Common myeloid progenitor, CD34-positive (primary cell): Measurements from ENCODE around the gene MVD.

Experiments used
- CTCF ChIA-PET: fragments of 350-600 bp; sonication (Branson Sonifier 250); formaldehyde crosslinking; loops from one replicate; lab custom pipeline; 2021; ENCODE audit warnings: antibody characterized with exemption; lab: Charles Lee
- POLR2A ChIA-PET: fragments of 350-600 bp; sonication (Branson Sonifier 250); formaldehyde crosslinking; loops from one replicate; lab custom pipeline; 2021; ENCODE audit warnings: antibody characterized with exemption; lab: Charles Lee
- DNase-seq, 3 donors: peaks; one replicate each; pipeline versions ENCODE4 v3.0.0 to v3.0.0-alpha.2; 2013
- H3K27ac ChIP-seq, 2 experiments: 1 replicate in 1 of 2; 2 replicates in 1 of 2; pipeline ENCODE4 v1.7.0; 2013; ENCODE audit warnings: inconsistent platforms in 2 of 2, low read length in 2 of 2, mild to moderate bottlenecking in 2 of 2, low read depth in 1 of 2, moderate library complexity in 1 of 2; ENCODE audit not compliant: severe bottlenecking in 2 of 2, insufficient read depth in 1 of 2, poor library complexity in 1 of 2
- H3K27me3 ChIP-seq, 5 experiments: replicated peaks in 2 of 5; 1 replicate in 3 of 5; 2 replicates in 2 of 5; pipeline versions ENCODE4 v1.6.1 to v1.7.0; 2013; ENCODE audit warnings: low read length in 4 of 5, mild to moderate bottlenecking in 2 of 5, moderate library complexity in 2 of 5, inconsistent platforms in 1 of 5; ENCODE audit not compliant: insufficient read depth in 5 of 5, control insufficient read depth in 4 of 5
- H3K36me3 ChIP-seq, 4 experiments: 1 replicate in 2 of 4; 2 replicates in 2 of 4; pipeline versions ENCODE4 v1.6.1 to v1.7.0; 2013; ENCODE audit warnings: low read length in 3 of 4, control low read depth in 1 of 4, mild to moderate bottlenecking in 1 of 4; ENCODE audit not compliant: control insufficient read depth in 4 of 4, insufficient read depth in 4 of 4
- H3K4me1 ChIP-seq, 4 experiments: 1 replicate in 3 of 4; 2 replicates in 1 of 4; pipeline versions ENCODE4 v1.6.1 to v1.7.1; 2013; ENCODE audit warnings: low read length in 3 of 4, mild to moderate bottlenecking in 3 of 4, control low read depth in 1 of 4, inconsistent platforms in 1 of 4, moderate library complexity in 1 of 4; ENCODE audit not compliant: control insufficient read depth in 4 of 4, insufficient read depth in 4 of 4; ENCODE audit errors: control extremely low read depth in 1 of 4
- H3K4me3 ChIP-seq, 7 experiments: 1 replicate in 4 of 7; 2 replicates in 3 of 7; pipeline versions ENCODE4 v1.5.1 to v1.7.0; 2013; ENCODE audit warnings: mild to moderate bottlenecking in 7 of 7, low read length in 6 of 7, moderate library complexity in 6 of 7, inconsistent platforms in 2 of 7, low read depth in 2 of 7, control low read depth in 1 of 7; ENCODE audit not compliant: insufficient read depth in 4 of 7, control insufficient read depth in 1 of 7; ENCODE audit errors: extremely low read depth in 1 of 7
- H3K9me3 ChIP-seq, 5 experiments: 1 replicate in 4 of 5; 2 replicates in 1 of 5; pipeline versions ENCODE4 v1.6.1 to v1.7.1; 2013; ENCODE audit warnings: low read length in 4 of 5, mild to moderate bottlenecking in 2 of 5, inconsistent platforms in 1 of 5, low read depth in 1 of 5, moderate library complexity in 1 of 5; ENCODE audit not compliant: control insufficient read depth in 4 of 5, insufficient read depth in 2 of 5; ENCODE audit errors: control extremely low read depth in 1 of 5
- WGBS: methylation state at CpG from one replicate; pipeline ENCODE4 v1.1.5; 2013; ENCODE audit not compliant: insufficient coverage; 5-methylcytosine and 5-hydroxymethylcytosine counted together

MVD gene

DNA sequence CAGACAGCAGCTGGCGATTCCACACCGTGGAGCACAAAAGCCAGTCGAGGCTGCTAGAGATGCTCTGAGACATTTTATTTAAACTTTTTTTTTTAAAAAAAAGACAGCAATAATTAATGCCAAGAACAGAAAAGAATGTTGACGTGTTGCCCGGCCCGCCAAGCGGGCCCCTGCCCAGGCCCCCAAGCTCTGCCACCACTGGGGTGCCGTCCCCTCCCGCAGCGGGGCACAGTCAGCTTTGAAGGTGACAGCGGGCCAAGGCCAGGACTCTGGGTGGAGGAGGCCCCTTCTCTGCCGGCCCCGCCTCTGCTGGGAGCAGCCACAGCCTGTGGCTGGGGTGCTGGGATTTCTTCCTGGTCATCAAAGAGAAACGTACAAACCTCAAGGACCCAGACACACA is 33.5 kb upstream of the MVD start:
- POLR2A ChIA-PET, result no interaction called here

DNA sequence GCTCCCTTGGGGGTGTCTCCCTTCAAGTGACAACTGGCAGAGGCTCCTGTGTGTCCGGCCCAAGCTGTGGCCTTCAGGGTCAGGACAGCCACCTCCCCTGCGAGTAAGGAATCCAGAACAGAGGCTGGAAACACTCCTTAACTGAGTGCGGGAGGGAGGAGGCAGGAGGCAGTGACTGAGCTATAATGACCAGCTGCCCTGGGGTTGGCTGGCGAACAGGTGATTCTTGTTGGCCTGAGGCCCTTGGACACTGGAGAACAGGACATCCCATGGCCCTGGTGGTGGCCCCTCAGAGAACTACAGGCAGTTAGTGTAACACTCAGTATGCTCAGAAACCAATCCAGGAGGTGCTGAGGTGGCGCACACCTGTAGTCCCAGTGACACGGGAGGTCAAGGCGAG is 32.9 kb upstream of the MVD start:
- no peak overlapping the region for H3K4me3 ChIP-seq
- POLR2A ChIA-PET, result no interaction called here
- no peak overlapping the region for H3K27ac ChIP-seq
- H3K36me3 ChIP-seq, result peaks cover 0 to 60% (median 40%) of the 10 kb centered on the region in 4 experiments
- H3K9me3 ChIP-seq, result no peaks in the 10 kb centered on the region
- peaks cover 2 to 63% (median 48%) of the 10 kb centered on the region in 4 experiments for H3K4me1 ChIP-seq
- H3K27me3 ChIP-seq, result no peaks in the 10 kb centered on the region
- 97% methylated on average over 7 of the region's 7 CpGs for WGBS
- CTCF ChIA-PET, result no interaction called here
- DNase-seq, result no peak

More for the DNA sequence above, 33.5 kb upstream of the MVD start:
- no peak overlapping the region for H3K27ac ChIP-seq
- DNase-seq, result no peak
- peaks cover 0 to 60% (median 40%) of the 10 kb centered on the region in 4 experiments for H3K36me3 ChIP-seq
- WGBS, result 86% methylated on average over 10 of the region's 14 CpGs
- no peaks in the 10 kb centered on the region for H3K27me3 ChIP-seq
- H3K9me3 ChIP-seq, result no peaks in the 10 kb centered on the region
- no peak overlapping the region for H3K4me3 ChIP-seq
- CTCF ChIA-PET, result interaction anchor here (1.1 kb wide), 1 partner anchor 75 kb away, joined by 3 read pairs; no protein-coding TSS in a partner anchor
- peaks cover 2 to 61% (median 53%) of the 10 kb centered on the region in 4 experiments for H3K4me1 ChIP-seq

DNA sequence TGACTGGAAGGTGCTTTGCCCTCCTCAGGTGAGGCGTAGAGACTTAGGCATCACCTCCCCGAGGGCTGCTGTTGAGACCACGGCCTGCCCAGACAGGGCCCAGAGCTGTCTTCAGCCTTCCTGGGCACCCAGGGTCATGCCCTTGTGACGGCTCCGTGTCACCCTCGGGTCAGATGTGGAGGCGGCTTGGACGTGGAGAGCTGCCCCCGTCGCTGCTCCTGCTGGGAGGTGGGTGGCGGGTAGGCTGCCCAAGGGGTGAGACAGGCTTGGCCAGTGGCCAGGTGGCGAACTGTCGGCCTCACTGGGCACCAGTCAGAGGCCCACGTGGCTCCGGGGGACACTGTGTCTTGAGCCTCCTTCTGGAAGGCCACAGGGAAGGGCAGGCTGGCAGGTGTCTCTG is 32.3 kb upstream of the MVD start:
- CTCF ChIA-PET, result no interaction called here
- no peaks in the 10 kb centered on the region for H3K9me3 ChIP-seq
- no peak for DNase-seq
- peaks cover 0 to 56% (median 40%) of the 10 kb centered on the region in 4 experiments for H3K36me3 ChIP-seq
- H3K4me1 ChIP-seq, result peaks cover 2 to 63% (median 43%) of the 10 kb centered on the region in 4 experiments
- POLR2A ChIA-PET, result no interaction called here
- H3K27me3 ChIP-seq, result no peaks in the 10 kb centered on the region
- 96% methylated on average over 14 of the region's 15 CpGs for WGBS
- no peak overlapping the region for H3K4me3 ChIP-seq
- no peak overlapping the region for H3K27ac ChIP-seq

DNA sequence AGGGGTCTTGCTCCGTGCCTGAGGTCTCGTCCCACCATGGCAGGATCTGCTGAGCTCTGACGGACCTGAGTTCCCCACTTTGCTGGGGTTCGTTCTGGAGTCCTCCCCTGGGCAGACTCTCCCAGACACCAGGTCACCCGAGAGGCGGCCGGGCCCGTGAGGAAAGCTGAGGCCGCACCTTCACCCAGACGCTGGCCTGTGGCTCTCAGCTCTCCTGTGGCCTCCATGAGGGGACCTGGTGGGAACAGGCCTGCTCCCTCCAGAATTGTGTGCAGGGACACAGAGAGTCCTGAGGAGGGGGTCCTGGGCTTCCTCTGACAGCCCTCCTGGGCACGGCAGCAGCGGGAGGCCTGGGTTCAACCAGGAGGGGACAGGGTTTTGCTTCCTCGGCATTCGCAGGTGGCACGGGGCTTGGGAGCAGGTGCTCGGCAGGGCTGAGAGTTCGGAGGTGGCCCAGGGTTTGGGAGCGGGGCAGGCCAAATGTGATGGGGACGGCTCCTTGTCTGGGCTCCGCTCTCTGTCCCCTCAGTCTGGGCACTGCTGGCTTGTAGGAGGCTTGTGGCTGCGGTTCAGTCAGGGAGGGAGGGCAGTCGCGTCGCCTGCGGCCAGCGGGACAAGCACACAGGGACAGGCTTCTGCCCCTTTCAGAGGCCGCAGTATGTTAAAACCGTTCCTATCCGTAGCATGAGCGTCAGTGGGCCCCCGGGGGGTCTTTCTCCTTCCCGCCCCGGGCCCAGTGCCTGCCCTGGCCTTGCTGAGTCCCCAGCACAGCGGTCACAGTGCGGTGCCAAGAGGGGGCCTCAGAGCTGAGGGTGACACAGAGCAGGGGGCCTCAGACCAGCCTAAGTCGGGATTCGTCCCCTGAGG is 31.6 kb upstream of the MVD start:
- WGBS, result 92% methylated on average over 33 of the region's 37 CpGs
- CTCF ChIA-PET, result interaction anchor here (0.8 kb wide), 1 partner anchor 9 kb away, joined by 3 read pairs; no protein-coding TSS in a partner anchor
- peaks cover 0 to 49% (median 36%) of the 10 kb centered on the region in 4 experiments for H3K36me3 ChIP-seq
- DNase-seq, result no peak
- no peaks in the 10 kb centered on the region for H3K27me3 ChIP-seq
- H3K27ac ChIP-seq, result no peak overlapping the region
- peaks cover 2 to 57% (median 35%) of the 10 kb centered on the region in 4 experiments for H3K4me1 ChIP-seq
- H3K4me3 ChIP-seq, result no peak overlapping the region
- POLR2A ChIA-PET, result no interaction called here
- no peaks in the 10 kb centered on the region for H3K9me3 ChIP-seq

DNA sequence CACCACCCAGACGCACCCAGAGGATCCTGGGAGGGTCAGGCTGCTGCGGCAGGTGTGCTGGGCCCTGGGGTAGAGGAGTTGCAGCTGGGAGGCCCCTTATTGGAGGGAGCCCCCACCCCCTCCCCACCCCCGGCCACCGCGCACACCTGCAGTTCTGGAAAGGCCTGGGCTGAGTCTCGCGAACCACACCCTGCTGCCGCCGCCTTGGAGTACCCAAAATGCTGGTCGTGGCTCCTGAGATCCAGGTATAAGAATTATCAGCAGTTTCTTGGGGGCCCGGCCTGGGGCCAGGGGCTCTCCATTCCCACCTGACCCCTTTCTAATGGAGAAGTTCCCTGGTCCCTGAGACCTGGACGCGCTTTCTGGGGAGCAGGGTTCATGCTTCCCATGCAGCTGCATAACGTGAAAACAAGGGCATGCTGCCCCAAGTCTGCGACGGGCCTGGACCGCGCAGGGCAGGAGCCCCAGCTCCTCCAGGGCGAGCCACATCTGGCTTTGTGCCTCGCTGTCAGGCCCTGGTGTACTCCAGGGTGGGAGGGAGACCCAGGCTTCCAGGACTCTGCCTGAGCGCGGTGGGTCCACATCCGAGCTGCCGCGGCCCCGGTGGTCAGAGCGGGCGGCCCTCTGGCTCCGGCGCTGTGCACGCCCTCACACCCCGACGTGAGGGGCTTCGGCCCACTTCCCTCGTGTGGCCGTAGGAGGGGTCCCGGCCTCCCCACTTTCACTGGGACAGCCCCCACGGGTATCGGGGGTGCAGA is 30.7 kb upstream of the MVD start:
- CTCF ChIA-PET, result interaction anchor here (0.8 kb wide), 1 partner anchor 9 kb away, joined by 3 read pairs; no protein-coding TSS in a partner anchor
- peaks cover 0 to 40% (median 28%) of the 10 kb centered on the region in 4 experiments for H3K36me3 ChIP-seq
- POLR2A ChIA-PET, result no interaction called here
- no peaks in the 10 kb centered on the region for H3K27me3 ChIP-seq
- no peak overlapping the region for H3K27ac ChIP-seq
- peaks cover 2 to 53% (median 33%) of the 10 kb centered on the region in 4 experiments for H3K4me1 ChIP-seq
- no peak for DNase-seq
- no peaks in the 10 kb centered on the region for H3K9me3 ChIP-seq
- peak overlapping the region in 2 of 7 experiments; percentile 11 to 57 for H3K4me3 ChIP-seq
- 91% methylated on average over 24 of the region's 39 CpGs for WGBS

DNA sequence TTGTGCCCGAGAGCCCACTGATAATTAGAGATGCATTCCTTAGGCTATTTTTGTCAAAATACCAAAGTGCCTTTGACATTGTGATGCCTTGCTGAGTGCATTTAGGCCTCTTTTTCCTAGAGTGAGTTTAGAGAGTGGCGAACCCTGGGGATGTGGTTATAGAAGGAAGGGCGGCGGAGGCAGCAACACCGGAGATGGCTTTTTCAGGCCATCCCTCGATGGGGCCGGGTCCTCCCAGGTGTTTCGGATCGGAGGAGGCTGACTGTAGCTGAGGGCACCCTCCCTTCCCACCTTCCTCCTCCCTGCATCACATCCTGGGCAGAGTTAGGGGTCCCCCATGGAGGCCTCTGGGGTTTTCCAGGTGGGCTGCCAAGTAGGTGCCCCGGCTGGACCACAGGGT is 30.0 kb upstream of the MVD start:
- no peaks in the 10 kb centered on the region for H3K27me3 ChIP-seq
- peak overlapping the region in 2 of 7 experiments; percentile 11 to 57 for H3K4me3 ChIP-seq
- no peak for DNase-seq
- WGBS, result 50% methylated on average over 2 of the region's 10 CpGs
- H3K9me3 ChIP-seq, result no peaks in the 10 kb centered on the region
- no peak overlapping the region for H3K27ac ChIP-seq
- H3K36me3 ChIP-seq, result peaks cover 0 to 33% (median 22%) of the 10 kb centered on the region in 4 experiments
- POLR2A ChIA-PET, result interaction anchor here (1.5 to 2.2 kb wide), 3 partner anchors 8 to 14 kb away, joined by 6 to 15 read pairs (median 9); partner anchors contain the start of genes CTU2 and RNF166
- CTCF ChIA-PET, result interaction anchor here (1.6 kb wide), 1 partner anchor 9 kb away, joined by 5 read pairs; no protein-coding TSS in a partner anchor
- peaks cover 2 to 53% (median 36%) of the 10 kb centered on the region in 4 experiments for H3K4me1 ChIP-seq
